ENCODE results near the gene UBE2D2.

The UBE2D2 gene

GRCh38 chr5:139648205-139649081 is 87.3 kb downstream of the UBE2D2 start, which contains the start of gene CXXC5:
Gene CXXC5, plus strand, starts transcription at chr5:139648349. Its CDS starts 32,175 bp downstream, at chr5:139680524.
- DNase-seq (ENCODE audit: low read depth) = no peak

GRCh38 chr5:139649082-139649991 is 88.2 kb downstream of the UBE2D2 start:
- no peak for DNase-seq (ENCODE audit: low read depth)

GRCh38 chr5:139650031-139650688 is 89.0 kb downstream of the UBE2D2 start:
- no peak for DNase-seq (ENCODE audit: low read depth)

- no peak for DNase-seq (ENCODE audit: low read depth)
Measured at GRCh38 chr5:139650689-139651042, 89.5 kb downstream of the UBE2D2 start.

- no peak for DNase-seq (ENCODE audit: low read depth)
Measured at GRCh38 chr5:139651043-139651834, 90.1 kb downstream of the UBE2D2 start.

DNA sequence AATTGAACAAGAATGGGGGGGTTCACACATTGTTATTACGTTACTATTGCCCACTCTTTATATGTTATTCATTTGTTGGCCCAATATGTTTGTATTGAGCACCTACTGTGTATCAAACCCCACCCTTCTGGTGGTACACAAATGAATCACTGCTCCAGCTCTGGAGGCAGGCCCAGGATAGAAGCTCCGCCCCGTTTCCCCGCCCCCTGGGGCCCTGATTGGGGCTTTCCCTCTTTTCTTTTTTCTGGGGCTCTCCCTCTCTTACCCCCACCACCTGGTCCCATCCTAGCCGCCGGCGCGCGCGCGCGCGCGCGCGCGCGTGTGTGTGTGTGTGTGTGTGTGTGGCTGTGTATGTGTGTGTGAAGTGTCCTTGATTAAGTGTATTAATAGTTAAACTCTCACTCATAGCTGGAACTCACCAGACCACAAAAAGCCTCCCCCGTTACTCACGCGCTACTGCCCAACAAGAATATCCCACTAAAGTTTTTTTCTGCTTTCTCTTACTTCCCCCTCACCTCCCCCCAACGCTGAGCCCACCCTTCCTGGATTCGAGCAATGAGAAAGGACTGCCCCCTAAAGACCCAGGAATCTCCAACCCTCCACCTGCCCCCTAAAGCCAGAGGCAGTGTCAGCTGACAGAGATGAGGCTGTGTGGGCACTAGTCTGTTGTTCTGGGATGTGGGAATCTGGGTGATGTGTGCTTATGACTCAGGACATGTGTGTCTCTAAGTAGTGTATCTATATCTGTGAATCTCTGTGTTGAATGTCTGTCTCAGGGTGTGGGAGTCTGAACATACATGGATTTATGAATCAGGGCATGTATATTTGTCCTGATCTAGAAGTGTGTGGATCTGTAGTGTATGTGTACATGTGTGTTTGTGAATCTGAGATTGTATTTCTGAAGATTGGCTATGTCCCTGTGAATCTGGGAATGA is 91.0 kb downstream of the UBE2D2 start:
- peak; percentile 55 for DNase-seq (ENCODE audit: low read depth)

- no peak for DNase-seq (ENCODE audit: low read depth)
Measured at GRCh38 chr5:139652788-139653241, 91.7 kb downstream of the UBE2D2 start.

- DNase-seq (ENCODE audit: low read depth) = no peak
Measured at GRCh38 chr5:139653616-139654015, 92.5 kb downstream of the UBE2D2 start.

DNA sequence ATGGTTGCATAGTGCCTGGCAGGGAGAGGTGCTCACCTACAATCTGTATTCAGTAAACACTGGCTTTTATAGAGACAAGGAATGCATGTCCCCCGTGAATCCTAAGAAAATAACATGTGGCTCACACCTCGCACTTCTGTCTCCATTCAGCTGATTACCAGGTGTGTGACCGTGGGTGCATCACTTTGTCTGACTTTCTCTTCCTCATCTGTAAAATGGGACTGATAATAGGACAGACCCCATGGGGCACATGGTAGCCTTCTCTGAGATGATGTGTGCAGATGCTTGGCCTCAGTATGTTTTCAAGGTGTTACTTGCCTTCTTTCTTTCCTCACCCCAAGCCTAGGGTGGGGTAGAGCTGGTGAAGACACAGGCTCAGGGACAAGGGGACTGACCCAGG is 93.3 kb downstream of the UBE2D2 start:
- DNase-seq (ENCODE audit: low read depth) = no peak

GRCh38 chr5:139654871-139655491 is 93.8 kb downstream of the UBE2D2 start:
- no peak for DNase-seq (ENCODE audit: low read depth)

DNA sequence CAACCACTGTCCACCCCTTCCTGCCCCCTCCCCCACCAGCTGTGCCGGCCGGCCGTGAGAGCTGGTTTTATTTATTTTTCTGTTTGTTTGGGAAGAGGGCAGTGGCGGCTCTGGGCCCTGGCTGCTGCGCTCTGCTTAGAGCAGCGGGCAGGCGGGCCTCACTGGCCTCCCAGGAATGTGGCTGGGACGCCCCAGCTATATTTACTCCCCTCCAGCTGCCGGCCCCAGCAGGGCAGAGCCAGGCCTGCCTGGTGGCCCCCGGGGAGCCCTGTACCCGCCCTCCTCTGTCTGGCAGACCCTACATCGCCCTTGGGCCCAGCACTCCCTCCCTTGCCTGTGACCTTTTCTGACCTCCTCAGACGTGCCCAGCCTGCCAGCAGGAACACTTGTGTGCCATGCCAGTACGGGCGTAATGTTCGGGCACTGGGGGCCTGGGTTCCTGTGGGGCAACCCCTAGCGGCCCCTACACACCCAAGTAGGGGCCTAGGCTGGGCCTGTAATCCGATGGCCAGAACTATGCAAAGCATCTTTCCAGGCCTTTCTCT is 94.7 kb downstream of the UBE2D2 start:
- DNase-seq (ENCODE audit: low read depth) = no peak

- DNase-seq (ENCODE audit: low read depth) = no peak
Measured at GRCh38 chr5:139657363-139658321, 96.5 kb downstream of the UBE2D2 start.

DNA sequence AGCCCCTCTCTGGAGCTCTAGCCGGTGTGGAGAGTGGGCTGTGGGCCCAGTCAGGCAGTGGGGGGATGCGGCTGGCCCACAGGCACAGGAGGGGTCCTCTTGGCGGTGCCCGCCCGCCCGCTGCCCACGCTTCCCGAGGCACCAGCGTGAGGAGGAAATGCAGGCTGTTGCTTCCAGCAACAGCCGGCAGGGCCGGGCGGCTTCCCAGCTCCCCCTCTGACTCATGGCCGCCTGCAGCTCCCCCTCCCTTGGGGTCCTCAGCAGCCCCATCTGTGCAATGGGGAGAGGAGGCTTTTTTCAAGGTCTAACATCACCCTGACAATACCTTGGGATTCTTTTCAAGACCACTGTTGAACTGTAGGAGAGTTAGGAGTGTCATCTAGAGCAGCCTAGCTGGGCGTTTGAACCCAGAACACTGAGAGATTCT is 97.4 kb downstream of the UBE2D2 start:
- DNase-seq (ENCODE audit: low read depth) = no peak

- no peak for DNase-seq (ENCODE audit: low read depth)
Measured at GRCh38 chr5:139658928-139659667, 98.0 kb downstream of the UBE2D2 start.

DNA sequence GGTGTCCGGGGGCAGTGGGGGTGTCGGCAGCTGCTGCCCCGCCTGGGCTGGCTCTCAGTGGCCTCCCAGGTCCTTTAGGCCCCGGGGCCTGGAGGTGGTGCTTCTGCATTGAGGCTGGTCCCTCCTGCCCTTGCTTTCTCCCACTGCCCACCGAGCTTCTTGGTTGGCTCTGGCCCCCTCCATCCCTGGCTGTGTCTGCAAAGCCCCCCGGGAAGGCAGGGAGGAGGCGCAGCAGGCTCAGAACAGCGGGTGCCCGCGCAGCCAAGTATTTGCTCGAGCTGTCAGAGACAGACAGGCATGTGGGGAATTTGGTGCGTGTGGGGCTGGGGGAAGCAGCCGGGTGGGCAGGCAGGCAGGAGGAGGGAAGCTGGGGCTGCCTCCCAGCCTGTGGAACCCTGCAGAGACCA is 98.6 kb downstream of the UBE2D2 start:
- no peak for DNase-seq (ENCODE audit: low read depth)

DNA sequence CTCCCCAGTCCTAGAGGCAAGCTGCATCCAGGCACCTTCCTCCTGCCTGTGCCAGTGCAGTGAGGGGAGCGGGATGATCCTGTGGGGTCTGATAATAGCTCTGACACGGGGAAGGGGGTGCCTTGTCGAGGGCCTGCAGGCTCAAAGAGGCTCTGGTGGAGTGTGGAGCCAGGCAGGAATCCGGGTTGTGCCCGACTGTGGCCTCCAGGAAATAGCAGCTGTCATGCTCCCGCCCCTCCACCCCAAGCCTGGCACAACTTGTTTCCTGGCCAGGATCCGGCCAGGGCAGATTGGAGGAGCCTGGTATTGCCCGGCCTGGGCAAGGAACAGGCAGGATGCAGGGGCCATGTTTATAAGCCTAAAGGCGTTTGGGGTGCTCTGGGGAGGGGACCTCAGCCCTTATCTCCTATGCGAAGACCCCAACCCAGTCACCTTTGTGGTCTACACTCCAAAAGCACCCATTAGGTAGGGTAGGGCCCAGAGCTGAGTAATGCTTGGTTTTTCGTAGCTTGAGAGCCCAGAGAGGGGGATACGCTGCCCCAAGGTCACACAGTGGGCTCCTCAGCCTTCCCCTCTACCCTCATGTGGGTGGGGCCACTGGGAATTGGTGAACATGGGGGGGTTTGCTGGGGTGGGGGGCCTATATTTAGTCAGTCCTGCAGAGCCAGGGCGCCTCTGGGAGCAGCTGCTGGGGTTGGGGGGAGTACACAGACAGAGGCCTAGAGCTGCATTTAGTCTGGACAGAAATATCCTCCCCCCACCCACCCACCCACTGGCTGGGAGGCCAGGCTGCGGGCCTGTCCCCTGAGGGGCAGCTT is 99.2 kb downstream of the UBE2D2 start:
- no peak for DNase-seq (ENCODE audit: low read depth)

Measured in stimulated activated CD8-positive, alpha-beta memory T cell treated with anti-CD3 and anti-CD28 coated beads, Interleukin-15, amount 100 ng/mL, for 1 hour (primary cell).